ENCODE results near the gene ZNF121. TPM values are rescaled to one million over a fixed set of nuclear protein-coding genes. Genes with fewer than 3 reads are reported as not detected.
"Not testable (repeated sequence)": the region's sequence is repeated elsewhere in the genome, so short reads cannot be mapped to it uniquely, and the experiment has no call there.

The ZNF121 gene
- total RNA-seq, 1 donor from 2014 or later, result 57.0 TPM

- TF ChIP-seq CTCF (IDR thresholded peaks at IDR 0.05), result no peak
- Mint-ChIP-seq H3K4me1 (no peaks in the 10 kb centered on the region), H3K27me3 (no peaks in the 10 kb centered on the region), H3K4me3 (no peak overlapping the region), H3K36me3 (ENCODE audit: low read depth) (peaks cover 87% of the 10 kb centered on the region), H3K27ac (no peak overlapping the region), H3K9me3 (peaks cover 39% of the 10 kb centered on the region)
- POLR2A ChIA-PET, result interaction anchor here (0.7 kb wide), 1 partner anchor 150 kb away, joined by 16 read pairs; no protein-coding TSS in a partner anchor
- CTCF ChIA-PET, result no interaction called here
- DNase-seq, result no peak
- intact Hi-C loops (cut with micrococcal nuclease), result no loop called here
- no peak for ATAC-seq (ENCODE audit: low read depth)
These were observed 18.2 kb downstream of the ZNF121 start for GRCh38 chr19:9565900-9566705.

GRCh38 chr19:9552536-9553274 lies 31.6 kb downstream of the ZNF121 start:
- DNase-seq (no peak), ATAC-seq (ENCODE audit: low read depth) (no peak)
- no peak overlapping the region for H3K27ac Mint-ChIP-seq
- H3K9me3 Mint-ChIP-seq, result peaks cover 17% of the 10 kb centered on the region
- no peaks in the 10 kb centered on the region for H3K27me3 Mint-ChIP-seq
- intact Hi-C loops (cut with micrococcal nuclease), result no loop called here
- H3K4me1 Mint-ChIP-seq, result no peaks in the 10 kb centered on the region
- POLR2A ChIA-PET, result no interaction called here
- no peak for TF ChIP-seq CTCF (IDR thresholded peaks at IDR 0.05)
- peaks cover 16% of the 10 kb centered on the region for H3K36me3 Mint-ChIP-seq (ENCODE audit: low read depth)
- H3K4me3 Mint-ChIP-seq, result no peak overlapping the region
- CTCF ChIA-PET, result no interaction called here

GRCh38 chr19:9547870-9548269 lies 36.4 kb downstream of the ZNF121 start:
- ChIA-PET POLR2A (no interaction called here), CTCF (no interaction called here)
- no peak overlapping the region for H3K27ac Mint-ChIP-seq

GRCh38 chr19:9541281-9541680 lies 43.0 kb downstream of the ZNF121 start:
- ATAC-seq (ENCODE audit: low read depth); H3K4me3 Mint-ChIP-seq; H3K27me3 Mint-ChIP-seq; H3K27ac Mint-ChIP-seq; CTCF ChIA-PET; H3K9me3 Mint-ChIP-seq; intact Hi-C loops (cut with micrococcal nuclease); DNase-seq; POLR2A ChIA-PET: not testable (repeated sequence)
- Mint-ChIP-seq H3K36me3 (ENCODE audit: low read depth) (peaks cover 14% of the 10 kb centered on the region), H3K4me1 (peaks cover 26% of the 10 kb centered on the region)

More at GRCh38 chr19:9547870-9548269, 36.4 kb downstream of the ZNF121 start:
- Mint-ChIP-seq H3K36me3 (ENCODE audit: low read depth) (peaks cover 7% of the 10 kb centered on the region), H3K4me3 (no peak overlapping the region), H3K27me3 (peaks cover 2% of the 10 kb centered on the region), H3K4me1 (no peaks in the 10 kb centered on the region), H3K9me3 (peaks cover 17% of the 10 kb centered on the region)
- TF ChIP-seq CTCF (IDR thresholded peaks at IDR 0.05), result no peak
- intact Hi-C loops (cut with micrococcal nuclease), result no loop called here
- DNase-seq (no peak), ATAC-seq (ENCODE audit: low read depth) (no peak)

GRCh38 chr19:9539921-9540320 lies 44.4 kb downstream of the ZNF121 start:
- Mint-ChIP-seq H3K4me3 (peak overlapping the region; percentile 59), H3K36me3 (ENCODE audit: low read depth) (peaks cover 28% of the 10 kb centered on the region), H3K27ac (peak overlapping the region; percentile 99), H3K4me1 (peaks cover 26% of the 10 kb centered on the region)
- intact Hi-C loops (cut with micrococcal nuclease), result loop anchor here (5.0 to 10.0 kb wide), 5 partner anchors 45 to 398 kb away; partner anchors contain the start of genes ZNF121, ZNF266, ZNF317 and ZNF561
- DNase-seq; H3K9me3 Mint-ChIP-seq; POLR2A ChIA-PET; CTCF ChIA-PET; H3K27me3 Mint-ChIP-seq; ATAC-seq (ENCODE audit: low read depth): not testable (repeated sequence)

- intact Hi-C loops (cut with micrococcal nuclease), result loop anchor here (5.0 to 10.0 kb wide), 5 partner anchors 46 to 397 kb away; partner anchors contain the start of genes ZNF121, ZNF266, ZNF317 and ZNF561
- H3K27me3 Mint-ChIP-seq; DNase-seq; CTCF ChIA-PET; ATAC-seq (ENCODE audit: low read depth); H3K9me3 Mint-ChIP-seq: not testable (repeated sequence)
- peaks cover 35% of the 10 kb centered on the region for H3K36me3 Mint-ChIP-seq (ENCODE audit: low read depth)
- H3K27ac Mint-ChIP-seq, result peak overlapping the region; percentile 99
- POLR2A ChIA-PET, result interaction anchor here (0.6 kb wide), 1 partner anchor 966 kb away, joined by 6 read pairs; no protein-coding TSS in a partner anchor
- H3K4me1 Mint-ChIP-seq, result peaks cover 26% of the 10 kb centered on the region
- peak overlapping the region; percentile 98 for H3K4me3 Mint-ChIP-seq
These were observed 45.1 kb downstream of the ZNF121 start for GRCh38 chr19:9539201-9539600.

Measured in activated B cell treated with CpG ODN at 0.5 μM for 24 hours (primary cell).